ENCODE results near the gene FOXL2.

FOXL2 gene

GRCh38 chr3:138946663-138947494 is at the start of gene FOXL2, which contains the start of gene FOXL2NB:
Gene FOXL2 (minus strand): TSS chr3:138947137. CDS start chr3:138946722, 415 bp downstream.
Gene FOXL2NB (plus strand): TSS chr3:138947217. CDS start chr3:138947365, 148 bp downstream.
- peak; percentile 89 for DNase-seq
- in situ Hi-C loops (cut with HindIII; ENCODE audit: low pct_ligation_motif_present, low pct_unique_long_range_greater_than_20kb, low sequenced_read_pairs) = no loop called here

- DNase-seq = no peak
- in situ Hi-C loops (cut with HindIII; ENCODE audit: low pct_ligation_motif_present, low pct_unique_long_range_greater_than_20kb, low sequenced_read_pairs) = no loop called here
Measured at GRCh38 chr3:138995706-138996105, 48.8 kb upstream of the FOXL2 start.

GRCh38 chr3:138987181-138987580 is 40.2 kb upstream of the FOXL2 start:
- DNase-seq = no peak
- in situ Hi-C loops (cut with HindIII; ENCODE audit: low pct_ligation_motif_present, low pct_unique_long_range_greater_than_20kb, low sequenced_read_pairs) = no loop called here

- no peak for DNase-seq
- in situ Hi-C loops (cut with HindIII; ENCODE audit: low pct_ligation_motif_present, low pct_unique_long_range_greater_than_20kb, low sequenced_read_pairs) = no loop called here
Measured at GRCh38 chr3:138985932-138986331, 39.0 kb upstream of the FOXL2 start.

- no peak for DNase-seq
- in situ Hi-C loops (cut with HindIII; ENCODE audit: low pct_ligation_motif_present, low pct_unique_long_range_greater_than_20kb, low sequenced_read_pairs) = no loop called here
Measured at GRCh38 chr3:138984816-138985215, 37.9 kb upstream of the FOXL2 start.

- DNase-seq = no peak
- in situ Hi-C loops (cut with HindIII; ENCODE audit: low pct_ligation_motif_present, low pct_unique_long_range_greater_than_20kb, low sequenced_read_pairs) = no loop called here
Measured at GRCh38 chr3:138976047-138976446, 29.1 kb upstream of the FOXL2 start.

GRCh38 chr3:138975351-138975750 is 28.4 kb upstream of the FOXL2 start:
- no peak for DNase-seq
- in situ Hi-C loops (cut with HindIII; ENCODE audit: low pct_ligation_motif_present, low pct_unique_long_range_greater_than_20kb, low sequenced_read_pairs) = no loop called here

GRCh38 chr3:138974462-138974861 is 27.5 kb upstream of the FOXL2 start:
- DNase-seq = peak; percentile 49
- in situ Hi-C loops (cut with HindIII; ENCODE audit: low pct_ligation_motif_present, low pct_unique_long_range_greater_than_20kb, low sequenced_read_pairs) = no loop called here

- in situ Hi-C loops (cut with HindIII; ENCODE audit: low pct_ligation_motif_present, low pct_unique_long_range_greater_than_20kb, low sequenced_read_pairs) = no loop called here
- no peak for DNase-seq
Measured at GRCh38 chr3:138972941-138973340, 26.0 kb upstream of the FOXL2 start.

GRCh38 chr3:138971766-138972320 is 24.9 kb upstream of the FOXL2 start:
- in situ Hi-C loops (cut with HindIII; ENCODE audit: low pct_ligation_motif_present, low pct_unique_long_range_greater_than_20kb, low sequenced_read_pairs) = no loop called here

GRCh38 chr3:138964923-138965322 is 18.0 kb upstream of the FOXL2 start:
- DNase-seq = no peak
- in situ Hi-C loops (cut with HindIII; ENCODE audit: low pct_ligation_motif_present, low pct_unique_long_range_greater_than_20kb, low sequenced_read_pairs) = no loop called here

More at GRCh38 chr3:138971766-138972320, 24.9 kb upstream of the FOXL2 start:
- DNase-seq = no peak

- in situ Hi-C loops (cut with HindIII; ENCODE audit: low pct_ligation_motif_present, low pct_unique_long_range_greater_than_20kb, low sequenced_read_pairs) = no loop called here
- no peak for DNase-seq
Measured at GRCh38 chr3:138964264-138964663, 17.3 kb upstream of the FOXL2 start.

GRCh38 chr3:138962854-138963560 is 16.1 kb upstream of the FOXL2 start:
- DNase-seq = no peak
- in situ Hi-C loops (cut with HindIII; ENCODE audit: low pct_ligation_motif_present, low pct_unique_long_range_greater_than_20kb, low sequenced_read_pairs) = no loop called here

- in situ Hi-C loops (cut with HindIII; ENCODE audit: low pct_ligation_motif_present, low pct_unique_long_range_greater_than_20kb, low sequenced_read_pairs) = no loop called here
Measured at GRCh38 chr3:138960417-138960852, 13.5 kb upstream of the FOXL2 start.

GRCh38 chr3:138950701-138951100 is 3.8 kb upstream of the FOXL2 start:
- in situ Hi-C loops (cut with HindIII; ENCODE audit: low pct_ligation_motif_present, low pct_unique_long_range_greater_than_20kb, low sequenced_read_pairs) = no loop called here
- no peak for DNase-seq

More at GRCh38 chr3:138960417-138960852, 13.5 kb upstream of the FOXL2 start:
- DNase-seq = no peak

GRCh38 chr3:138950006-138950644 is 3.2 kb upstream of the FOXL2 start:
- in situ Hi-C loops (cut with HindIII; ENCODE audit: low pct_ligation_motif_present, low pct_unique_long_range_greater_than_20kb, low sequenced_read_pairs) = no loop called here
- DNase-seq = peak; percentile 29

- no peak for DNase-seq
- in situ Hi-C loops (cut with HindIII; ENCODE audit: low pct_ligation_motif_present, low pct_unique_long_range_greater_than_20kb, low sequenced_read_pairs) = no loop called here
Measured at GRCh38 chr3:138949445-138950005, 2.6 kb upstream of the FOXL2 start.

- in situ Hi-C loops (cut with HindIII; ENCODE audit: low pct_ligation_motif_present, low pct_unique_long_range_greater_than_20kb, low sequenced_read_pairs) = no loop called here
- DNase-seq = peak; percentile 23
Measured at GRCh38 chr3:138949002-138949418, 2.1 kb upstream of the FOXL2 start.

Data from ACHN (cell line).